ENCODE measurements around the gene GPR3.

GRCh38 chr1:27394925-27395324 lies 2.5 kb downstream of the GPR3 start:
- TF ChIP-seq CTCF (IDR thresholded peaks at IDR 0.05) (no peak), POLR2AphosphoS5 (IDR thresholded peaks at IDR 0.05) (no peak)
